NCI-H2081 (cell line): ENCODE measurements around the gene BIN1.
"Not testable (repeated sequence)": the region's sequence is repeated elsewhere in the genome, so short reads cannot be mapped to it uniquely, and the experiment has no call there.

Experiments used
- DNase-seq, 2 experiments: peaks; one replicate each; lab custom pipeline; 2025; lab: John Stamatoyannopoulos, UW

The BIN1 gene

DNA sequence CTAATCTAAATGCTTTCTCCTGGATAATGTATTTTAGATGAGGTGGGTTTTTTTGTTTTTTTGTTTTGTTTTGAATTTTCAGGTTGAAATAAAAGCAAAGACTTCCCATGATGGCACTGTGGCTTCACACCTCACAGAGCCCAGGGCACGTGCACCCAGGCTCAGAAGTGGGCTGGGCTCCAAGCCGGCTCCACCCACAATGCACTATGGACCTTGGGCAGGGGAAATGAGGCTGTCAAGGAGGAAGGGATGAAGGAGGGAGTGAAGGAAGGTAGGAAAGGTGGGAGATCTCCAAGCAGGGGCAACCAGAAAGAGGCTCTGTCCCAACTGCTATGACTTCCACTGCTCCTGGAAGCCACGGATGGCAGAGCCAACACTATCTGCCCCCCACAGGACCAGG, 60.4 kb downstream of the BIN1 start:
- DNase-seq: no peak

DNA sequence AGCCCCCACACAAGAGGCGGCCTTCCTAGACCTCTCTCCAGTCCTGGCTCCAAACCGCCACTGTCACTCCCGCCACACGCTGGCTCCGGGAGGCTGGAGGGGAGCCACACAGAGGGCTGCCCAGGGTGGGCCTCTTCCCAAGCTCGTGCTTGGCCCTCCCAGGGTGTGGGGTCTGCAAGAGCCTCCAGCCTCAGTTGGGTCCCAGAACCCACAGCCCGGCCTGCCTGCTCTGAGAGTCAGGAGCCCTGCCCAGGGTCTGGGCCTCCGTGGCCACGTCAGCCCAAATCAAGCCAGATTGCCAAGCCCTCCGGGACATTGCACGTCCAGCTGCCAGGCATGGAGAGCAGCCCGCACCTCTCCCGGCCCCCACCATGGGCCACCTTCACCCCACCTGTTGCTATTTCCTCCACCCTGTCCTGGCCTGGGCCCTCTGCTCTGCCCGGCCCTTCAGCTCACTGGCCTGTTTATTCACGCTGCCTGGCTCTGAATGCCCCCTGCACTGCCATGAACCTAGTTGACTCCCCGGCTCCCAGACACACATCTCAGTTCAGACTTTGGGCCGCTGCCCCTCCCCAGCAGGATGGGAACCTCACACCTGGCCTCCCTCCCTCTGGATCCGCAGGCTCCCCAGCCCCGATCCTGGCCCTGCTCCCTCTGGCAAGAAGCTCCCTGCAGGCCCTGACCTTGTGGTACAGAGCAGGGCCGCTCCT, 61.0 kb downstream of the BIN1 start:
- DNase-seq: no peak

DNA sequence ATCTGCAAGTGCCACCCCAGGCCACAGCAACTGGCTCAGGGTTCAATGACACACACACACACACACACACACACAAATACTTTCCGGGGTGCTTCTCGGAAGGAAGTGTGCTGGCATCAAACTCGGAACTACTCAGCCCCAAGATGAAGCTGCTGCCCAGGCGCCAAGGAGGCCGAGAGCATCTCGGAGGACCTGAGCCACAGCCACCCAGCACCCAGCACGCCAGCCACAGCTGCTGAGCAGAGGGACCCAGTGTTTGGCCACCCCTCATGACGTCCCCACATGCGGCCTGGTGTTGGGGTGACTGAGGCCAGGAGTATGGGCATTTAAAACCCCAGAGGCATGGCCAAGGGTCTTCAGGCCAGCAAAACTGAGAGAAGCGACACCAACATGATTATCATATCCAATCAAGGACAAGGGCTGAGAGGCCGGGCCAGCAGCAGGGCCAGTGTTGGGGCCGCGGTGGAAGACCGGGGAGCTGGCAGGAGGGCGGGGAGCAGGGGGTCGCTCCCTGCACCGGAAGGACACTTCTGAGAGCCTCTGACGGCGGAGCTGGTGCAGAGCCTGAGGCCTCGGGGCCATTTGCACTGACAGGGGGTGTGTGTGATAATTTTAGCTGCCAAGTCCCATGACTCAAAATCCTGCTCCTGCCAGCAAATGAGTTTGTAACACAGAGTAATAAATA, 61.8 kb downstream of the BIN1 start:
- no peak for DNase-seq

DNA sequence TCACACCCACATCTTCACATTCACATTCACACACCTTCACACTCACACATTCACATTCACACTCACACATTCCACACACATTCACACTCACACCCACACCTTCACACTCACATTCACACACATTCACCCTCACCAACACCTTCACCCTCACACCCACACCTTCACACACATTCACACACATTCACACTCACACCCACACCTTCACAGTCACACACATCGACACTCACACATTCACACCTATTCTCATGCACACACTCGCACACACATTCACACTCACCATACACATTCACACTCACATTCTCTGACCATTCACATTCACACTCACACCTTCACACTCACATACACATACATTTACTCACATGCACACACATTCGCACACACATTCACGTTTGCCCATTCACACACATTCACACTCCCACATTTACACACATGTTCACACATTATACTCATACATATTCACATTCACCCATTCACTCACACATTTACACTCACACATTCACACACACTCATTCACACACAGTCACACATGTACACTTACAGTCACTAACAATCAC, 62.7 kb downstream of the BIN1 start:
- no peak for DNase-seq

DNA sequence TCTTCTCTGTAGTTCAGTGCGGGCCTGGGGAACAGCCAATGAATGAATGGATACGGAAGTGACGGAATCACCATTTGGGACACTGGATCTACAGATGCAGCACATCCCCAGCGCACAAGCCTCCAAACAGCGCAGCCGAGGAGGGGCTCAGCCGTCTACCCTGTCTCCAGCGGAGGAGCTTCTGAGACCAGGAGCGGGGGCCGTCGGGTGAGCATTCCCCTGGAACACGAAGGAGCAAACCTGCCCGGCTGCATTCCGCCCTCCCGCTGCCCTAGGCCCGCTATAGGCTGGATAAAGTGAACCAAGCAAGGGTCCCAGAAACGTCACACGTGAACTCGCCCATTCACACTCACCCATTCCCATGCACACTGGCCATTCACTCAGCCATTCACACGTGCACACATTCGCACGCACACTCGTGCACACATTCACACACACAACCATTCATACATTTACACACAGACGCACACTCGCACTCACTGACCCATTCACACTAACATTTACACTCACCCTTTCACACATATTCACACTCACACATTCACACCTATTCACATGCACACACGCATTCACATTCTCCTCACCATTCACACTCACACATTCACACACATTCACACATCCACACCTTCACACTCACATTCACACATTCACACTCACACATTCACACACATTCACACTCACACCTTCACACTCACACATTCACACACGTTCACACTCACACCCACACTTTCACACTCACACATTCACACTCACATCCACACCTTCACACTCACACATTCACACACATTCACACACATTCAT, 63.4 kb downstream of the BIN1 start:
- DNase-seq: no peak

DNA sequence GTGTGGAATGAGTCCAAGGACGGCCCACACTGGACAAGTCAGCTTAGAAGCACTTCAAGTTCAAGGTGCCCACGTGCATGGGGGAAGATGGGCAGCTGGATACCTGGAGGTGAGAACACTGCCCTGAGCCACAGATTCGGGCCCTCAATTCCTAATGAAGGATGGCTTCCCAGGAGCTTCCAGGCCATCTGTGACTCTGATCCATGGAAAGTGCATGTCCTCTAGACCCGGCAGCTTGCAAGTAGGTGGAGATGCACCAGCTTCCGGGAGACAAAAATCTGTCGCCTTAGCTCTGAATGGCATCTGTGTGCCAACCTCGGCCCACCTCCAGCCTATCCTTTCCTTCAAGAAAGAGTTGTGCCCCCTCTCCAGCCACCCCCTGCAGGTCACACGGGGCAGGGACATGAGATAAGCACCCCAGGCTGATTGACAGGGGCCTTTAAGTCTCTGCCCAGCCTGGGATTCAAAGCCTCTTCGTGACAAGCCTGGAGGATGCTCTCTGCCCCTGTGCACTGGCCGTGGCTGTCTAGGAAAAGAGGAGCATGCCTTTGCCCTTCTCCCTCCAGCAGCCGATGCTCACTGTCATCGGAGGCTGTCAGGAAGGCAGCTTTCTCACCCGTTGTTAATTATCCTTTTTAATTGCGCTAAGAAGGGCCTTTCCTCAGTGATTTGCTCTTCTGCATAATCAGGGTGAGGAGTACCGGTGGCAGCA, 65.5 kb downstream of the BIN1 start:
- no peak for DNase-seq

DNA sequence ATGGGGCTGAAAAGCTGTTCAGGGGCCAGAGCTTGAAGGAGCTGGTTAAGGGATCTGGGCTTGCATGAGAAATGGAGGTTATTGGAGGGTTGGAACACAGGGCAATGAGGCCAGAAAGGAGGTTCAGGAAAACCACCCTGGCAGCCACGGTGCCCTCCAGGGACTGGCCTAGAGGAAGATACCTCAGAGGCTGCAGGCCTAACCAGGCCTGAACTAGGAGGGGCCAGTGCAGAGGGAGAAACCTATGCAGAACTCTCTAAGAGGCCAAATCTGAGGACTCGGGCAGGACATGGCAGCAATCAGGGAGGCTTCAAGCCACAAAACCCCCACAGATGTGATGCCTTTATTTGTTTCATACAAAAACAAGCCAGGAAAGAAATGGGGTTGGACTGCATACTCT, 66.8 kb downstream of the BIN1 start:
- no peak for DNase-seq

DNA sequence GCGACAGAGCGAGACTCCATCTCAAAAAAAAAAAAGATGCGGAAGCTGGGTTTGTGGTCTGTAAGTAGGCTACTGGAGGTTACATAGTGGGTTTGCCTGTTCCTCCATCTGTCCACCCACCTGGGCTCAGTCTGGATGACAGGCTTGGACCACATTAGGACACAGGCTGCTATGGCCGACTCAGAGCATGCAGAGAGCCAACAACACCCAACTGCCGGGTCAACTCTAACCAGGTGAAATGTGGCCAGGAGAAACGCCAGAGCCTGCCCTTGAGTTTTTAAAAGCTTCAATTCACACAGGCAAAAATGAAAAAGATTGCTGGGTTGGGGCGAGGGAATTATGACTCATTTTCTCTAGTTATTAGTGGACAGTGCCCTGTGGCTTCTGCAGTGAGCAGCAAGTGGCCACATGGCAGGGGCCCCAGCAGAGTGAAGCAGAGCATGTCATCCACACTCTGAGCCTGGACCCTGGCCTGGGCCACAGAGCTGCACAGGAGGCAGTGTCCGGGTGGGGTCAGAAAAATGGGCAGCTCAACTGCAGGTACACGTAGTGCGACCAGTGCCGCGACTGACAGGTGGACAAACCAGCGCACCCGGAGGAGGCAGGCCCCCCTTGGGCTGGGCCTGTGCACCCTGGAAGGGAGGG, 67.4 kb downstream of the BIN1 start:
- DNase-seq: no peak

DNA sequence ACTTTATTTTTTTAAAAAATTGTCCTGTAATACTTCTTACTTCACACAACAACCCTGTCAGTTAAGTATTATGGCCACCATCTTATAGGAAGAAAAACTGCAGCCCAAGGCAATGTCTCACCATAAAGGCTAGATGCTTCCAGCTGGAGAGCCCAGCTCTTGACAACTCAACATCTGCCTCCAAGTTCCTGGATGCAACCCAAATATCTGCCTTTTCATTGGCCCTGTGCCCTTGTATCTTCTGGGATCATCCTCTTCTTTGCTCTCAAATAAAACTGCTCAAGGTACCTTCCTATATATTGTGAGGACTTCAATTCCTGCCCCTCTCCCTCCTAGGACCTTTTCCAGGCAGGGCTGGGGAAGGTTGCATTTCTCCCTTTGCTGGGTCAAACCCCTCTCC, 69.5 kb downstream of the BIN1 start:
- no peak for DNase-seq

DNA sequence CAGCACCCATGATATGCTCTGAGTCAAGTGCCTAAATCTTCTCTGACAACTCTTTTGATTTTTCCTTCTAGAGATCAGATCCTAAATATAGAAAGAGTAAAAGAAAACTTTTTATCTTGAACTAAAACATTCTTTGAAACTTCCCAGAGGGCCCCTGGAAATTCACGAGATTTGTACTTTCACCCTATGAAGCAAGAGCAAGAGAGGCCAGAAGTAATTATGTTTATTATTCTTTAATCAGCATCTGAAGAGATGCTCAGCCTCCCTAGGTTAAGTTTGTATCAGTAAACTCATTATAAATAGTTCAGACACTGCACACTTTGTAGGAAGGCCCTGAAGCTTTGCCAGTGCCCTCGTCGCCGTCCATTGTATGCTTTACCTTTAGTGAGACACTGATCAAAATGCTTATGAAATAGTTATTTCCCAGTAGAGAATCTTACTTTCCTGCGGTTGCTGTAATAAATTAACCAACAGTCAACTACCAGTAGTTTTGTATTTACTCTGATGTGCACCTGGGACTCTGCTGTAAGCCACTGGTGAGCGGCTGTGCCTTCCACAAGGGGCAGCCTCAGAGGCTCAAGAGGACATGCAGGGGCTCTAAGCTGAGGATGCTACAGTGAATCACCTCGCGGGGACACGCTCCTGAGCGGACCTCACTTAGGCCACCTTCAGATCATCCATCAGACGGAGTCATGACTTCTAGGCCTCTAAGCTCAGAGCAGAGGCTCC, 71.9 kb downstream of the BIN1 start:
- DNase-seq: no peak

DNA sequence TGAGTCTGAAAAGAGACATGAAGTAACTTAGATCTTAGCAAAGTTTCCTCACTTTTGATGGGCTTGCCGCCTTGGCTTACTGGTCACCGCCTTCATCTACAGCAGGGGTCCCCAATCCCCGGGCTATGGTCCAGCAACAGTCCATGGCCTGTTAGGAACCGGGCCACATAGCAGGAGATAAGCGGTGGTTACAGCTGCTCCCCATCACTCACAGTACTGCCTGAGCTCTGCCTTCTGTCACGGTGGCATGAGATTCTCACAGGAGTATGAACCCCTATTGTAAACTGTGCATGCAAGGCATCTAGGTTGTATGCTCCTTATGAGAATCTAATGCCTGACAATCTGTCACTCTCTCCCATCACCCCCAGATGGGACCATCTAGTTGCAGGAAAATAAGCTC, 72.9 kb downstream of the BIN1 start:
- DNase-seq: no peak

DNA sequence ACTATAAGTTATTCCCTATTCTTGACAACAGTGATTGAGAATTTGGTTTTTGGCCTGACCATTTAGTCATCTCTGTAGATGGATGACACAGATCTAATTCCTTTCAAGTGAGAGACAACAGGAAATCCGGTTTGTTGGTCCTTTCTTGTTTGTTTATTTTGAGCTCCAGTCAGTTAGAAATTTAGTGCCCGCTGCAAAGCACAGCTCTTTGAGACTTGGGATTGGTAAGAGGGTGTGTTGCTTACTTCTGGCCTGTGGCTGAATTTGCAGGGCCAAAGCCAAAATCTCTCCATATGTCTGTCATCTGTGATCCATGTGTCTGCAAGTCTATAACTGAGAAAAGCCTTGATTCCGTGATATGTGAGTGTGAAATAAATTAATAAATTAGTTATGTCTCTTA, 74.3 kb downstream of the BIN1 start:
- DNase-seq: no peak

DNA sequence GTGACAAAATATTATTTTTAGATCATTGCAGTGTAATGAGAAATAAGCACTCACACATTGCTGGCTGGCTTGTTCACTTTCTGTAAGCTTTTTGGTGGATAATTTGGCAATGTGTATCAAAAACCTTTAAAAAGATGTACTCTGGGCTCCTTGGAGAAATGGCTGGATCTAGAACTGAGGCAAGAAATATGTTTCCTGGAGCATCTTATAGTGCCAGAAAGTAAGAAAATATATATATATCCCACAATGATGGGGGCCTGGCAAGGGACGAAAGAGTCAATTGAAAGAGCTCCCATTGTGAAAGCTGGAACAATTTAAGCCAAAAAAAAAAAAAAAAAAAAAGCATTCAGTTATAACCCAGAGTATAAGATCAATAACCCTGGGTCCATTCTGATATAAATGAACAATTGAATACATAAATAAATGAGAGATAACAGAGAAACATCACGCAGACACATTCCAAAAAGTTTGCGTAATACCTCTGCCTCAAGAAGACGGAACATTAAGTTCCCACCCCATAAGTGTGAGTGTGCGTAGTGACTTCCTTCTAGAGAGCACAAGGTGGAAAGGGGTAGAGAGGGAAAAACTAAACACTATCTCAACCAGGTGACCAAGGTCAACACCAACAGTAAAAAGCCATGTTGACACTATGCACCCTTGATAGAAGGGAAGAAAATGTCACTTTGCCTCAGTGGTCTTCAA, 77.5 kb downstream of the BIN1 start:
- DNase-seq: no peak

DNA sequence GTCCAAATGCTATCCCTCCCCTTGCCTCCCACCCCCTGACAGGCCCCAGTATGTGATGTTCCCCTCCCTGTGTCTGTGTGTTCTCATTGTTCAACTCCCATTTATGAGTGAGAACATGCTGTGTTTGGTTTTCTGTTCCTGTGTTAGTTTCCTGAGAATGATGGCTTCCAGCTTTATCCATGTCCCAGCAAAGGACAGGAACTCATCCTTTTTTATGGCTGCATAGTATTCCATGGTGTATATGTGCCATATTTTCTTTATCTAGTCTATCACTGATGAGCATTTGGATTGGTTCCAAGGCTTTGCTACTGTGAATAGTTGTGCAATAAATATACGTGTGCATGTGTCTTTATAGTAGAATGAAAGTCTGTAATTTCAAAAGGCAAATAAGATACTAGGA, 78.2 kb downstream of the BIN1 start:
- DNase-seq: not testable (repeated sequence)

DNA sequence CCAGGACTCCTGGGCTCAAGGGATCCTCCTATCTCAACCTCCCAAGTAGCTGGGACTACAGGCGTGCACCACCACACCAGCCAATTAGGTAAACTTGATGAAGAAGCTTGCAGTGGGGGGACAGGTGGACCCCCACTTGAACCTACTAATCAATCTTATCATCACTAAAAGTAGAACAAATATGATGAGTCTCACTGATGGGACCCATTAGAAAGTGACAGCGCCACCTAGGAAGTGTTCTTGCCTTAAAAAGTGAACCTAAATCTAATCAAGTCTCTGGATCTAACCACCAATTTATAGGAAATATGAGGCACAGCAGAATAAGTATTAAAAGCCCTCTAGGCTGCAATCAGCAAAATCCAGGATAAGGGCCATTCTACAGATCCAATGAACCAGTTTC, 79.2 kb downstream of the BIN1 start:
- DNase-seq: no peak

DNA sequence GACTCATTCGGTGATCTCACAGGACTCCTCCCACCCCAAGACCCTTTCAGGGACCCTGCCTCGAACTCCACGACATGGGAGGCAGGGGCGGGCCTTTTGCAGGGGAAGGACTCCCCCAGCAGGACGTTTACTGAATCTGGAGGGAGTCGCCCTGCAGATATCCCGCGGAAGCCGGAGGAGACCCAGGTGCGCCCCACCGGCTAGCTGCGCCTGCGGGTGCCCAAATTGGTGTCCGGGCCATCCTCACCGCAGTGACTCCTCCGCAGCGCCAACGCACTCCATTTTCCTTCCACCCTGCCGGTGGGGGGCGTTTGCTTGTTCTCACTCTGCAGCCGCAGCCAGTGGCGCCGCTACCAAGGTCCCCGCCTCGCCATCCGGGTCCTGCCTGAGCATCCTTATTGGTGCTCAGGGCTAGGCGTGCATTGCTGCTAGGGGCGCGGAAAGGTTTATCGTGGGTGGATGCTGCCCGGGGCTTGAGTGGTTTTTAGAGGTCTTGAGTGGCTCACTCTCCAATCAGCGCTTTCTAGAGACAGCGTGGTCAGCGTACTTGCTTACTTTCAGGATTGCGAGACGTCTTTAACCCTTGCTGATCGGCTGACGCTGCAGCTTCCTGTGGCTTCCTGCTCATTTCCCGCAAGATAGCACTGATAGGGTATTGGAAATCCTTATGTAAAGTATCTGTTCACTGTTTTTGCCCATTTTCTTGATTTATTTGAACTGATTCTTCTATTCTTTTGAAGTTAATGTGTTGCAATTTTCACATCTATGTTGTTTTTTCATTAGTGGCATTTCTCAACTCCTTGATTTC, 81.4 kb downstream of the BIN1 start:
- peak; percentile 86 to 92 for DNase-seq

DNA sequence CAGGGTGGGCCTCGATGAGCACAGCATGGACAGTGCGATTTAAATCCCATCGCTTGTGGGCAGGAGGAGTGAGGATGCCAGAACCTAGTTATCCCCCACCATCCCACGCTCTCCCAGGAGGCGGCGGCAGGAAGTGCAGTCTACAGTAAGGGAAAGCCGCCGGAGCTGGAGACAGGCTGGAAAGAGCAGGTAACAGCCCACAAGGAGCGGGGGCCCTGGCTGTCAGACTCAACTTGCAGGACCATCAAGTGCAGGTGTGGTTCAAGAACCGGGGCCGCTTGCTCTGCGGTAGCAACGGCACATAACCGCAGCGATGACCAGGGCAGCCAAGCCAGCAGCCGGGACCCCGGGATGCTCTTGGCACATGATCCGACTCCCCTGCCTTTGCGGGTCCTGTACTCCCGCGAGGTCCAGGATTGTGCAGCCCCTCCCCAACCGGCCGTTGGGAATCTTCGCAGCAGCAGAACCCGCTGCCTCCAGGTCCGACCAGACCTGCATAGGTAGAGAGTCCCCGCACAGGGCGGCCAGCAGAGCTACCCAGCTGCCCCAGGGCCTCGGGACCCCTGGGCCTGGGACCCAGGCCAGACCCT, 82.1 kb downstream of the BIN1 start:
- peak; percentile 60 to 73 for DNase-seq

DNA sequence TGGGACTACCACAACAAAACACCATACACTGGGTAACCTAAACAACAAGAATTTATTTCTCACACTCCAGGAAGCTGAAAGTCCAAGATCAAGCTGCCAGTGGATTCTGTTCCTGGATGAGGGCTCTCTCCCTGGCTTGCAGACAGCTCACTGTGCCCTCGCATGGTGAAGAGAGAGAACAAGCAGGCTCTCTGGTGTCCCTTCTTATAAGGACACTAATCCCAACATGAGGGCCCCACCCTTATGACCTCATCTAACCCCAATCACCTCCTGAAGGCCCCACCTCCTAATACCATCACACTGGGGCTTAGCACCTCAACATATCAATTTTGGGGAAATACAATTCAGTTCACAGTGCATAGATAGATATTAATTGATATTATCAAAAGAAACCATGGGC, 83.5 kb downstream of the BIN1 start:
- DNase-seq: no peak

DNA sequence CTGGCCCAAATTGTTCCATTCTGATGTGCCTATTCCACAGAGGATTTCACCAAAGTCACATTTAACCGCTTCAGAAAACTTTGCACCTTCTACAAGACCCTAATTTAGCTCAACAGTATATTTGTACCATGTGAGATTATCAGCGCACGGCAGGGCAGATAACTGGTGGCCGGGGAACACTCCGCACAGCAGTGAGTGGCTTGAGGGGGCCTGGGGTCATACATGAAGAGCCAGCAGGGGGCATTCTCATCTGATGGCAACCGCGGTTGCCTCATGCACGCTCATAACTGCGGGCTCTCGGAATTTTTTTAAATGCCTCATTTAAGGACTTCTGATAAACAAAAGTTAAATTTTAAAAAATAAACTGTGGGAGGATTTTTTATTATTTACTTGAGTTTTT, 84.1 kb downstream of the BIN1 start:
- DNase-seq: no peak
